Brain microvascular endothelial cell (primary cell): ENCODE results near the gene CGA.

ENCODE experiments used
- DNase-seq: peaks from one replicate; pipeline ENCODE4 v3.0.0-alpha.2; 2020
- H3K27ac ChIP-seq: fragments of 250-450 bp; sonication (Bioruptor Pico); 2 replicates; pipeline ENCODE4 v1.5.1; 2020; ENCODE audit warnings: mild to moderate bottlenecking, moderate library complexity
- H3K27me3 ChIP-seq: fragments of 250-450 bp; sonication (Bioruptor Pico); replicated peaks from 2 replicates; pipeline ENCODE4 v1.5.1; 2020; ENCODE audit warnings: mild to moderate bottlenecking
- H3K36me3 ChIP-seq: fragments of 250-450 bp; sonication (Bioruptor Pico); replicated peaks from 2 replicates; pipeline ENCODE4 v1.5.1; 2020; ENCODE audit warnings: mild to moderate bottlenecking
- H3K4me3 ChIP-seq: 2 replicates; pipeline ENCODE4 v1.5.1; 2011; ENCODE audit warnings: low read depth, mild to moderate bottlenecking, control low read depth, low read length, moderate library complexity
- CTCF ChIP-seq: IDR thresholded peaks from 2 replicates; pipeline ENCODE4 v1.5.1; 2011; ENCODE audit warnings: low read depth, mild to moderate bottlenecking, moderate library complexity, low read length, control low read depth, inconsistent platforms; ENCODE audit errors: missing control alignments
- in situ Hi-C: cut with HindIII; loops from 2 replicates; pipeline ENCODE4 v1.10.0; 2017; ENCODE audit warnings: low sequenced_read_pairs, low pct_ligation_motif_present

CGA gene

DNA sequence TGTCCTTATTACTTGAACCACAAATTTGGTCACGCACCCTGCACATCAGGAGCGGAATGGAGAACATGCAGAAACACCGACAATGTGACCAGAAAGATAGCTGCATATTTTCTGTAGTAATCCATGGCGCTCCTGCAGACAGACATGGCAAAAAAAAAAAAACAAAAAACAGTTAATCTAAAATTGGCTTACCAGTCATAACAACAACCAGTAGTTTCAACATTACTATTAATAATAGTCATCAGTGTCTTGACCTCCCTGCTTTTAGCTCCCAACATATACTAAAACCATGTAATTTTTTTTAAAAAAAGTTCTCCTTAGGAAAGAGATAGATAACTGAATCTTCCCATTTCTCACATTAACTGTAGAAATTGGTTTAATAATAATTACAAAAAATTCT is 6.8 kb downstream of the CGA start:
- no peak for TF ChIP-seq CTCF
- no peaks in the 10 kb centered on the region for H3K36me3 ChIP-seq
- no peak overlapping the region for H3K4me3 ChIP-seq
- no peak for DNase-seq
- H3K27me3 ChIP-seq: no peaks in the 10 kb centered on the region
- in situ Hi-C loops: no loop called here
- H3K27ac ChIP-seq: no peak overlapping the region

GRCh38 chr6:87082160-87082721 is 12.7 kb downstream of the CGA start:
- in situ Hi-C loops: no loop called here
- H3K27me3 ChIP-seq: no peaks in the 10 kb centered on the region
- H3K27ac ChIP-seq: no peak overlapping the region
- TF ChIP-seq CTCF: no peak
- no peak for DNase-seq
- no peak overlapping the region for H3K4me3 ChIP-seq
- H3K36me3 ChIP-seq: no peaks in the 10 kb centered on the region

- Histone ChIP-seq H3K27me3 (no peaks in the 10 kb centered on the region), H3K4me3 (no peak overlapping the region), H3K27ac (no peak overlapping the region), H3K36me3 (no peaks in the 10 kb centered on the region)
- TF ChIP-seq CTCF: peak; percentile 100
- in situ Hi-C loops: no loop called here
- peak; percentile 74 for DNase-seq
These were observed 15.8 kb downstream of the CGA start for GRCh38 chr6:87078983-87079616.

DNA sequence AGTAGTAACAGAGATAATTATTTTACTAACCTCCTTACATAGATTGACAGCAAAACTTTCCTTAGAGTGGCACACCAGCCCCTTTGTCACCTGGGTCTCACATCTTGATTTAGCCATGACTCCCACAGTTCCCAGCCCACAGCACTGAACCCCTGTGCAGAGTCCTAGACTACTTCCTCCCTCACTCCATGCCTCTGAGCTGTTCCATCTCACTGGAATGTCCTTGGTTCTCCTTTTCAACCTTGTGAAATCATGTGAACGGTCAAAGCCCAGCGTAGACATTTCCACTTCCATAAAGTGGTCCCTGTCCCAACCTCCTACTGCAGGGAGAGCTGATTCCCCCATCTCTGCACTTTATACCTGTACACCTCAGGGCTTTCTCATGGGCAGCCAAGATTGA is 19.7 kb downstream of the CGA start:
- no peak for TF ChIP-seq CTCF

GRCh38 chr6:87074101-87074621 is 20.7 kb downstream of the CGA start:
- peaks cover 2% of the 10 kb centered on the region for H3K27me3 ChIP-seq

More for the DNA sequence above, 19.7 kb downstream of the CGA start:
- in situ Hi-C loops: no loop called here
- no peak for DNase-seq
- no peak overlapping the region for H3K4me3 ChIP-seq
- H3K36me3 ChIP-seq: no peaks in the 10 kb centered on the region
- peaks cover 2% of the 10 kb centered on the region for H3K27me3 ChIP-seq
- H3K27ac ChIP-seq: no peak overlapping the region

More at GRCh38 chr6:87074101-87074621, 20.7 kb downstream of the CGA start:
- no peak overlapping the region for H3K4me3 ChIP-seq
- in situ Hi-C loops: no loop called here
- no peaks in the 10 kb centered on the region for H3K36me3 ChIP-seq
- DNase-seq: no peak
- TF ChIP-seq CTCF: no peak
- no peak overlapping the region for H3K27ac ChIP-seq
